ENCODE data around the gene ZNF860.

DNA sequence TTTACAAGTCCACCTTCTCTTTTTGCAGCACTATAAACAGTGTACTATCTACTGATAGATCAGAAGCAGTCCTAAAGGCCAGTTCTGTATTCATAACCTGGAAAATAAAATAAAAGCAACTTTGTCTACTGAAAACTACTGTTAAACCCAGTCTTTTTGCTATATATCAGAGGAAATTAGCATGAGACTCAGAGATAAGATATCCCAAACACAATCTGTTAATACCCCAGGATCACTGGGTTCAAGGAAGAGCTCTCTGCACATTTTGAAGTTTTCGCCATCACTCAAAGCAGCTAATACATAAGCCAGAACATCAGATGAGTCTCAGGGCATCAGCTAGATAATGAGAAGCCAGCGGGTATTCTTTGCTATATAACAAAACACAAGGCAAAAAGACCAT is 22.3 kb upstream of the ZNF860 start:
- TF ChIP-seq RFX5 (IDR thresholded peaks at IDR 0.05; ENCODE audit: low read length), result no peak
- no peak for TF ChIP-seq SIN3A (IDR thresholded peaks at IDR 0.05; ENCODE audit: borderline replicate concordance, low read depth, low read length)
- no peak for TF ChIP-seq CTCF (IDR thresholded peaks at IDR 0.05)
- TF ChIP-seq, protein P1, sequence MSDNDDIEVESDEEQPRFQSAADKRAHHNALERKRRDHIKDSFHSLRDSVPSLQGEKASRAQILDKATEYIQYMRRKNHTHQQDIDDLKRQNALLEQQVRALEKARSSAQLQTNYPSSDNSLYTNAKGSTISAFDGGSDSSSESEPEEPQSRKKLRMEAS (IDR thresholded peaks at IDR 0.05; ENCODE audit: low read depth), result no peak
- TF ChIP-seq POLR2AphosphoS5 (IDR thresholded peaks at IDR 0.05; ENCODE audit: low read depth, low read length), result no peak
